HG02623 (cell line): ENCODE results near the gene NAV2.

Source experiments
- ATAC-seq: cut with Tn5 transposase; IDR thresholded peaks from one replicate; pipeline ENCODE4 v1.9.1; 2021; ENCODE audit warnings: moderate library complexity; ENCODE audit not compliant: unreplicated experiment

Gene NAV2

GRCh38 chr11:19774817-19775580 lies 62.4 kb downstream of the NAV2 start:
- ATAC-seq, result no peak

GRCh38 chr11:19775622-19776021 lies 63.0 kb downstream of the NAV2 start:
- no peak for ATAC-seq

- peak; percentile 13 for ATAC-seq
These were observed 64.4 kb downstream of the NAV2 start for GRCh38 chr11:19777039-19777376.

- peak; percentile 80 for ATAC-seq
These were observed 64.9 kb downstream of the NAV2 start for GRCh38 chr11:19777377-19778102.

GRCh38 chr11:19779740-19780139 lies 67.1 kb downstream of the NAV2 start:
- ATAC-seq, result no peak

- ATAC-seq, result no peak
These were observed 68.7 kb downstream of the NAV2 start for GRCh38 chr11:19781351-19781750.

GRCh38 chr11:19785265-19785664 lies 72.6 kb downstream of the NAV2 start:
- no peak for ATAC-seq

- no peak for ATAC-seq
These were observed 74.0 kb downstream of the NAV2 start for GRCh38 chr11:19786644-19787043.

GRCh38 chr11:19788435-19788834 lies 75.8 kb downstream of the NAV2 start:
- no peak for ATAC-seq

GRCh38 chr11:19789245-19789644 lies 76.6 kb downstream of the NAV2 start:
- no peak for ATAC-seq

- no peak for ATAC-seq
These were observed 77.4 kb downstream of the NAV2 start for GRCh38 chr11:19789835-19790710.

- ATAC-seq, result peak; percentile 61
These were observed 78.4 kb downstream of the NAV2 start for GRCh38 chr11:19790831-19791552.

- ATAC-seq, result no peak
These were observed 79.9 kb downstream of the NAV2 start for GRCh38 chr11:19792510-19792909.

GRCh38 chr11:19793326-19793725 lies 80.7 kb downstream of the NAV2 start:
- no peak for ATAC-seq

GRCh38 chr11:19794161-19794560 lies 81.5 kb downstream of the NAV2 start:
- ATAC-seq, result no peak

- ATAC-seq, result no peak
These were observed 82.4 kb downstream of the NAV2 start for GRCh38 chr11:19795082-19795481.

GRCh38 chr11:19800162-19800561 lies 87.5 kb downstream of the NAV2 start:
- no peak for ATAC-seq

GRCh38 chr11:19800714-19801519 lies 88.3 kb downstream of the NAV2 start:
- no peak for ATAC-seq

GRCh38 chr11:19802773-19803293 lies 90.2 kb downstream of the NAV2 start:
- ATAC-seq, result no peak

GRCh38 chr11:19803506-19803998 lies 90.9 kb downstream of the NAV2 start:
- no peak for ATAC-seq
